Right hindlimb (tissue), 1 donor: ENCODE data around the gene ITGA2.
A peak's percentile ranks its signal among the peaks of the same experiment; 100 is the strongest.
"Not testable (repeated sequence)": the region's sequence is repeated elsewhere in the genome, so short reads cannot be mapped to it uniquely, and the experiment has no call there.

Source experiments
- DNase-seq: peaks from one replicate; pipeline ENCODE4 v3.0.0-alpha.2; 2018

Gene ITGA2

DNA sequence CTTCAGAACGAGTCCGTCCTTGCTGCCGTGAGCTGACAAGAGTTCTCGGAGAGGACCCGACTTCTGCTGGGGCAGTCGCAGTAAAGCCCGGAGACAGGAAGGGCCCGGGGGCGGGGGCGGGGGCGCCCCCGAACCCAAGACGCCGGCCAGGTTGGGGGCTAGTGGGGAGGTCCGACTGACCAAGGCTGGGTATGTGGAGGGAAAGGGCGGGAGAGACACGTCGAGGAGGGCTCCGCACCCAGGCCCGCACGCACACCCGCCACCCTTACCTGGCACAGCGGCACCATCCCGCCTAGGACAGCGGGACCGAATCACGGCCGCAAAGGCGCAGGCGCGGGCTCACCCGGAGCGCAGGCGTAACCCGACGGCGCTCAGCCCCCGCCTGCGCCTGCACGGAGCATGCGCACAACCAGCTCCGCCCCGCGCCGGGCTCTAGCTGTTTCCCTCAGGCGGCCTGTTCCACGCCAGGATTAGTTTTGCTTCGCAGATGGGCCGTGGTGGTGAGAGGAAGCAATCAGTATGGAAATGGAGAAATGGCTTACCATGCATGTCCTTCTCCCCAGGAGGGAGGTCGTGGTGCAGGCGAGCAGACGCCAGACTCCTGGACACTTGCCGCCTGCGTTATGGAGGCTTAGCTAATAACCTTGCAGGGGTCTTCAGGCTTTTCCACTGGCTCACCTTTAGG lies 120.4 kb downstream of the ITGA2 start, which contains the start of gene MOCS2:
MOCS2 (minus strand) TSS at position 315 of the 685 bp plus-strand sequence. CDS start 2,583 bp downstream, outside the sequence.
- DNase-seq = peak; percentile 94

DNA sequence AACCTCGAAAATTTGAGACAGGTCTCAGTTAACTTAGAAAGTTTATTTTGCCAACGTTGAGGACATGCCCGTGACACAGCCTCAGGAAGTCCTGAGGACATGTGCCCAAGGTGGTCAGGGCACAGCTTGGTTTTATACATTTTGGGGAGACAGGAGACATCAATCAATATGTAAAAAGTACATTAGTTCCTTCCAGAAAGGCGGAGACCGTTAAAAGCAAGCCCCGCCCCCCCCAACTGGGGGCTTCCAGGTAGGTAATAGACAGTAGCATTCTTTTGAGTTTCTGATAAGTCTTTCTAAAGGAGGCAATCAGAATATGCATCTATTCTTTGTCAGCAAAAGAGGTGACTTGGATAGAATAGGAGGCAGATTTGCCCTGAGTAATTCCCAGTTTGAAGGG lies 121.0 kb downstream of the ITGA2 start:
- no peak for DNase-seq

GRCh38 chr5:53111139-53111538 lies 122.0 kb downstream of the ITGA2 start:
- no peak for DNase-seq

GRCh38 chr5:53112307-53112706 lies 123.2 kb downstream of the ITGA2 start:
- DNase-seq = not testable (repeated sequence)

DNA sequence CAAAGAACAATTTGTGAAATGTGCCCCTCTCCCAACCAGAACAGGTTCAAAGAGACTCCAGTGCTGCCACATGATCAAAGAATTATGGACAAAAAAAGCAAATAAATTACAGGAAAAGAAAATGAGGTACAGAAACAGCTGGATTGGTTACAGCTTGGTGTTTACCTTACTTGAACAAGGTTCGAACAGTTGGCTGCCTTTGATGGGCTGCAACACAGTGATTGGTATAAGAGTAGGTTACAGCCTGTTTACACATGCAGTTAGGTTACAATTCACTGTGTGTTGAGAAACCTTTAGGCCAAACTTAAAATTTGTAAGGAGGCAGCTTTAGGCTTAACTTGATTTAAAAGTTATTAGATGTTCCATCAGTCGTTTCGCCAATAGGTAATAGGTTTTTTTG lies 123.8 kb downstream of the ITGA2 start:
- DNase-seq = no peak

DNA sequence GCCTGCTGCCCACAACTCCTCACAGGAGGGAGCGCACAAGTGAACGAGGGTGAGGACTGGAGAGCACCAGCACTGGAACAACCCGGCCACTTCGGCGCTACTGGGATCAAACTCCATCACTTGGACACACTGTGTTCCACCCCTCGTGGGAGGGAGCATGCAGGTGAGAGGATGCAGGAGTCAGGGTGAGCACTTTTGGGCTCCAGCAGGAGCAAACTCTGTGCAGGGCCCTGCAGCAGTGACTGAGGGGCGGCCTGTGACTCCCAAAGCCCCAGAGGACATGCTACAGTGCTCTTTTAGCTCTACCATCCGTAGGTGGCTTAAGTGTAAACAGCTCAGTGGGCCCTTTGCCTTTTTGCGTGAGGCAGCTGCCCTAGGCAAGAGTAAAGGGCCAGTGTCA lies 124.8 kb downstream of the ITGA2 start:
- DNase-seq = no peak

DNA sequence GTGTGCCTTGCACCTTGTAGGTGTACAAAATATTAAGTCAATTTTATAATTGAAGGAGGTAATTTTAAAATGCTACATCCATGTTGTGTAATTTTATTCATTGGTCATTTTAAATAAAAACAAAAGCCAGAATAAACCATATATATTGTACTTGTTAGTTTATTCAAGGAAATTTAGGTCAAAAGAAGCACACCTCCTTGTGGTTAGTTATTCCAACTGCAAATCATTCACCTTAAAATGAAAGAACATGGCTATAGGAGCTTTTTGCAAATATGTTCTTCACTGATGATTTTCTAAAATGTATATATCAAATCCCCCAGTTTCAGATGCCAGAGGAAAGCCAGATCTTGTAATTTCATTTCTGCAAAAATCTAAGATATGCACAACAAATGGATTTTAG lies 125.8 kb downstream of the ITGA2 start:
- DNase-seq = no peak

- DNase-seq = no peak
Observed at GRCh38 chr5:53116597-53116996, 127.4 kb downstream of the ITGA2 start.

GRCh38 chr5:53118879-53119278 lies 129.7 kb downstream of the ITGA2 start:
- DNase-seq = no peak

- DNase-seq = no peak
Observed at GRCh38 chr5:53120165-53120564, 131.0 kb downstream of the ITGA2 start.

DNA sequence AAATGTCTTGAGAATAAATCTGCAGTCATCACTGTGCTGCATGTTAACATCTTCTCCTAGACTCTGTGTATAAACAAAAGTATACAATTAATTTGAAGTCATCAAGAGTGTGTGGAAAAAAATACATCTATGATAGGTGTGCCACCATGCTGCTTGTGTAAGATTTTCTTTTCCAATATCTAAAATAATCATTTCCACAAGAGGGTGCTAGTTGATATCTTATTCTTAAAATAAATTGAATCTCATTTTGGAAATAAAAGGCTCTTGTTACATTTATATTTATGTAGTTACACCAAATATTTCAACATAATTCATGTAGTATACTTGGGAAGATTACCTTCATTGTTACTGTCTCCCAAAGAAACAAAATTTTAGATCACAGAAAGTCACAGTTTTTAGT lies 134.6 kb downstream of the ITGA2 start:
- DNase-seq = no peak

DNA sequence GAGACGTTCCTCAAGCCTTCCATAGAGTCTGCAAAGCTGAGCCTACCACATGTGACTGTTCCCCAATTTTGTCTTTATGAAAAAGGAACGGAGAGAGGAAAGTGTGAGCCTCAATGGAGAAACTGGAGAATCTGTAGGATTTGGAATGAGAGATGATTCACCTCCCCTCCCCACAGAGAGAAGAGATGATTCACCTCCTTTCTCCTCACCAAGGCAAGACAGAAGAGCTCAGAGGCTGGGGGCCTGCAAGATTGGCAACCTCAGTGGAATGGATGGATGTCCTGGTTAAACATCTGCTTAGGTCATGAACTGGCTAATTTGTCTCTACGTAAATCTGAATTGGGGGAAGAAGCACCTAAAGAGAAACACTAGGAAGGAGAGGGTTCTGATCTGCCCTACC lies 137.4 kb downstream of the ITGA2 start:
- DNase-seq = no peak

DNA sequence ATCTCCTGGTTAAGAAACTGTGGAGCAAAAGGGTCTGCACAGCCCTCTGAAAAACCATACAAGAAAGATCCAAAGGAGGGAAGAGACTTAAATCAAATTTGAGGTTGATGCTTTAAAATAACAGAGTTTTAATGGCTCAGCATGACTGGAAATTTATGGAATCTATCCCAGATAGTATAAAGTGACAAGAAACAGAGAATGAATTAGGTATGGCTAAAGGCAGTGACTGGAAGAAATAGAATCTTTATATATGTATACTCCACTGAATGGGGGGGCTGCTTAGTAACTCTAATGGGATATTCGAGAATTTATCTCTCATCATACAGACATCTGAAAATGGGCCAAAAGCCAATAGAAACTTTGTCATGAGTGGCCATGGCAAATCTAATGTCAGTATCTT lies 138.0 kb downstream of the ITGA2 start:
- DNase-seq = no peak

- DNase-seq = no peak
Observed at GRCh38 chr5:53128481-53128880, 139.3 kb downstream of the ITGA2 start.

DNA sequence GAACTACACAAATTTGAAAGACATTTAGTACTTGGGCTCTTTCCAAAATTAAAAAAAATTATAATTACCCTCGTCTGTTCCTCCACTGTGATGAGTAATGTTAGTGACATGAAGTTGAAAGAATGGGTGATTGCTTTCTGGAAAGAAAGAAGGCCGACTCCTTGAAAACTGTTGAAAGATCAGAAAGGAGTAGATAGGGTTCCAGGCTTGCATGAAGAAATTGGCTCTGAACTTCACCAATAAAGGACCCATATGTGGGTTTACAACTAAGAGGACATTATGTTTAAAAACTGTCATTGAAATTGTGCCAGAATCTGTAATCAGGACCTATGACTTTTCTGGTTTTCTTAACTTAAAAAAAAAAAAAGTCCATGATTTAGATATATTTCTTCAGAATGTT lies 141.1 kb downstream of the ITGA2 start:
- DNase-seq = no peak

DNA sequence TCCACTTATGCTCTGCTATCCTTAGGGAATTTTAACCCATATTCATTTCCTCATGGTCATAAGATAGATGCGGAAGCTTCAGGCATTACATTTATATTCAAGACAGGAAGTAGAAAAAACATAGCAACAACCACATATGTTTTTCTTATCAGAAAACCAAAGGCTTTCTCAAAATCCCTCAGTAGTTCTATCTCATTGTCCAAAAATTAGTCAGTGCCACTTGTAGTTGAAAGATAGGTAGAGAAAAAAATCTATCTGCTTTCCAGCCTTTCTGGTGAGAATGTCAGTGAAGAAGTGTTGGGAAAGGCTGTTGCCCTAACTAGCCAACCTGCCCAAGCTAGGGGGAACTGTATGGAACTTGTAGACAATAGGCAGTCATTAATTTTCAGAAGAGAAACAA lies 143.9 kb downstream of the ITGA2 start:
- no peak for DNase-seq
